ENCODE results near the gene AKR7A3. TPM values are rescaled to one million over a fixed set of nuclear protein-coding genes. Genes with fewer than 3 reads are reported as not detected.

Gene AKR7A3
- polyA plus RNA-seq, 1 of the 3 experiments (the other 2 are of a cell fraction): 0.38 TPM

GRCh38 chr1:19284881-19285280 is 3.7 kb downstream of the AKR7A3 start:
- Histone ChIP-seq H4K20me1 (ENCODE audit: insufficient read depth) (no peaks in the 10 kb centered on the region), H3K27ac (ENCODE audit: low read depth in 2 of 2, low read length in 1 of 2) (no peak overlapping the region), H3K27me3 (ENCODE audit: insufficient read depth) (no peaks in the 10 kb centered on the region), H3K4me1 (ENCODE audit: control insufficient read depth in 1 of 2, insufficient read depth in 2 of 2, low read depth in 1 of 2, low read length in 1 of 2) (no peaks in the 10 kb centered on the region), H2AFZ (ENCODE audit: low read depth) (no peak overlapping the region), H3K9me3 (no peaks in the 10 kb centered on the region), H3K9ac (no peak overlapping the region), H3K4me2 (no peak overlapping the region), H3F3A (replicated peaks; ENCODE audit: insufficient read depth) (no peaks in the 10 kb centered on the region), H3K79me2 (ENCODE audit: insufficient read depth) (no peaks in the 10 kb centered on the region), H3K4me3 (ENCODE audit: low read depth in 2 of 2, low read length in 1 of 2) (no peak overlapping the region), H3K36me3 (replicated peaks in 1 of 2; ENCODE audit: control insufficient read depth in 1 of 2, insufficient read depth in 2 of 2, low read length in 1 of 2) (peaks cover 0 to 5% of the 10 kb centered on the region in 2 experiments), H3K9me2 (no peaks in the 10 kb centered on the region)
- TF ChIP-seq ZBTB33 (IDR thresholded peaks at IDR 0.05; ENCODE audit: borderline replicate concordance, low read depth): no peak
- no peak for TF ChIP-seq ELF1 (IDR thresholded peaks at IDR 0.05)
- no peak for TF ChIP-seq EP300 (IDR thresholded peaks at IDR 0.05; ENCODE audit: borderline replicate concordance in 1 of 2, low read depth in 1 of 2, low read length in 1 of 2)
- TF ChIP-seq CHD2 (IDR thresholded peaks at IDR 0.05; ENCODE audit: low read length, partially characterized antibody): no peak
- TF ChIP-seq POLR2AphosphoS5 (IDR thresholded peaks at IDR 0.05; ENCODE audit: low read depth, low read length): no peak
- DNase-seq: no peak
- CTCF ChIA-PET: interaction anchor here (1.2 kb wide), 1 partner anchor 369 kb away, joined by 3 read pairs; no protein-coding TSS in a partner anchor
- POLR2A ChIA-PET: no interaction called here
- 85% methylated on average over 8 of the region's 8 CpGs for WGBS (ENCODE audit: low lambda C conversion rate)

- POLR2A ChIA-PET: no interaction called here
- CTCF ChIA-PET: interaction anchor here (0.8 to 1.2 kb wide), 2 partner anchors 58 to 370 kb away, joined by 3 read pairs; no protein-coding TSS in a partner anchor
- DNase-seq: no peak
- Histone ChIP-seq H3K4me3 (ENCODE audit: low read depth in 2 of 2, low read length in 1 of 2) (no peak overlapping the region), H3K27me3 (ENCODE audit: insufficient read depth) (no peaks in the 10 kb centered on the region), H3K4me2 (no peak overlapping the region), H3K9me3 (no peaks in the 10 kb centered on the region), H2AFZ (ENCODE audit: low read depth) (no peak overlapping the region), H3K79me2 (ENCODE audit: insufficient read depth) (no peaks in the 10 kb centered on the region), H3K36me3 (replicated peaks in 1 of 2; ENCODE audit: control insufficient read depth in 1 of 2, insufficient read depth in 2 of 2, low read length in 1 of 2) (no peaks in the 10 kb centered on the region), H4K20me1 (ENCODE audit: insufficient read depth) (no peaks in the 10 kb centered on the region), H3K27ac (ENCODE audit: low read depth in 2 of 2, low read length in 1 of 2) (no peak overlapping the region), H3K9me2 (no peaks in the 10 kb centered on the region), H3K9ac (no peak overlapping the region), H3F3A (replicated peaks; ENCODE audit: insufficient read depth) (no peaks in the 10 kb centered on the region), H3K4me1 (ENCODE audit: control insufficient read depth in 1 of 2, insufficient read depth in 2 of 2, low read depth in 1 of 2, low read length in 1 of 2) (no peaks in the 10 kb centered on the region)
- WGBS (ENCODE audit: low lambda C conversion rate): 96% methylated on average over 6 of the region's 9 CpGs
- no peak for TF ChIP-seq RFX5 (IDR thresholded peaks at IDR 0.05; ENCODE audit: low read length)
- TF ChIP-seq GABPA (IDR thresholded peaks at IDR 0.05; ENCODE audit: low read depth): no peak
- TF ChIP-seq FOSL2 (IDR thresholded peaks at IDR 0.05; ENCODE audit: borderline replicate concordance, low read depth): no peak
- TF ChIP-seq RCOR1 (IDR thresholded peaks at IDR 0.05; ENCODE audit: low read length): no peak
- no peak for TF ChIP-seq REST (IDR thresholded peaks at IDR 0.05; ENCODE audit: low read depth, low read length)
- TF ChIP-seq JUND (IDR thresholded peaks at IDR 0.05): no peak
- TF ChIP-seq NRF1 (IDR thresholded peaks at IDR 0.05; ENCODE audit: low read depth, low read length): no peak
These were observed 4.7 kb downstream of the AKR7A3 start for GRCh38 chr1:19283891-19284290.
